ENCODE results near the gene PDZD2.

The PDZD2 gene

DNA sequence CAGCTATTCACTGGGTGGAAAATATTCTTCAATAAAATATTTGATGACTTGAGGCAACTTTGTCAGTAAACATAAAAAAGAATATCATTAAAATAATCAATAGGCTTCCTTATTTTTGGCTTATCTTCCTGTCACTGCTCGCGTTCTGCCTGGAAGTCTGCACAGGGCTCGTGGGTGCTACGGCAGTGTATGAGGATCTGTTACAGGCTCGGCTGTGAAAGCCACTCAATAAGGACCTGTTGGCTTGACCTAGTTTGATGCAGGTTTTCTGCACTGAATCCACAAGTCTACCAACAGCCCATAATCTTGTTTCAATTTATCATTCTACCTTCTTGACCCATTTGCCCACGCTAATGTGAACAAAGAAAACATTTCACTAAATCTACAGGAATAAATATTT, 97.2 kb downstream of the PDZD2 start:
- H3K27ac ChIP-seq (replicated peaks) = no peak overlapping the region
- TF ChIP-seq SPI1 (IDR thresholded peaks at IDR 0.05; ENCODE audit: borderline replicate concordance, low read depth) = no peak
- TF ChIP-seq, protein P1, sequence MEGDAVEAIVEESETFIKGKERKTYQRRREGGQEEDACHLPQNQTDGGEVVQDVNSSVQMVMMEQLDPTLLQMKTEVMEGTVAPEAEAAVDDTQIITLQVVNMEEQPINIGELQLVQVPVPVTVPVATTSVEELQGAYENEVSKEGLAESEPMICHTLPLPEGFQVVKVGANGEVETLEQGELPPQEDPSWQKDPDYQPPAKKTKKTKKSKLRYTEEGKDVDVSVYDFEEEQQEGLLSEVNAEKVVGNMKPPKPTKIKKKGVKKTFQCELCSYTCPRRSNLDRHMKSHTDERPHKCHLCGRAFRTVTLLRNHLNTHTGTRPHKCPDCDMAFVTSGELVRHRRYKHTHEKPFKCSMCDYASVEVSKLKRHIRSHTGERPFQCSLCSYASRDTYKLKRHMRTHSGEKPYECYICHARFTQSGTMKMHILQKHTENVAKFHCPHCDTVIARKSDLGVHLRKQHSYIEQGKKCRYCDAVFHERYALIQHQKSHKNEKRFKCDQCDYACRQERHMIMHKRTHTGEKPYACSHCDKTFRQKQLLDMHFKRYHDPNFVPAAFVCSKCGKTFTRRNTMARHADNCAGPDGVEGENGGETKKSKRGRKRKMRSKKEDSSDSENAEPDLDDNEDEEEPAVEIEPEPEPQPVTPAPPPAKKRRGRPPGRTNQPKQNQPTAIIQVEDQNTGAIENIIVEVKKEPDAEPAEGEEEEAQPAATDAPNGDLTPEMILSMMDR (IDR thresholded peaks at IDR 0.05; ENCODE audit: insufficient read depth, low read length) = no peak
- TF ChIP-seq POLR2AphosphoS5 (IDR thresholded peaks at IDR 0.05; ENCODE audit: low read depth) = no peak
- TF ChIP-seq, protein P2, sequence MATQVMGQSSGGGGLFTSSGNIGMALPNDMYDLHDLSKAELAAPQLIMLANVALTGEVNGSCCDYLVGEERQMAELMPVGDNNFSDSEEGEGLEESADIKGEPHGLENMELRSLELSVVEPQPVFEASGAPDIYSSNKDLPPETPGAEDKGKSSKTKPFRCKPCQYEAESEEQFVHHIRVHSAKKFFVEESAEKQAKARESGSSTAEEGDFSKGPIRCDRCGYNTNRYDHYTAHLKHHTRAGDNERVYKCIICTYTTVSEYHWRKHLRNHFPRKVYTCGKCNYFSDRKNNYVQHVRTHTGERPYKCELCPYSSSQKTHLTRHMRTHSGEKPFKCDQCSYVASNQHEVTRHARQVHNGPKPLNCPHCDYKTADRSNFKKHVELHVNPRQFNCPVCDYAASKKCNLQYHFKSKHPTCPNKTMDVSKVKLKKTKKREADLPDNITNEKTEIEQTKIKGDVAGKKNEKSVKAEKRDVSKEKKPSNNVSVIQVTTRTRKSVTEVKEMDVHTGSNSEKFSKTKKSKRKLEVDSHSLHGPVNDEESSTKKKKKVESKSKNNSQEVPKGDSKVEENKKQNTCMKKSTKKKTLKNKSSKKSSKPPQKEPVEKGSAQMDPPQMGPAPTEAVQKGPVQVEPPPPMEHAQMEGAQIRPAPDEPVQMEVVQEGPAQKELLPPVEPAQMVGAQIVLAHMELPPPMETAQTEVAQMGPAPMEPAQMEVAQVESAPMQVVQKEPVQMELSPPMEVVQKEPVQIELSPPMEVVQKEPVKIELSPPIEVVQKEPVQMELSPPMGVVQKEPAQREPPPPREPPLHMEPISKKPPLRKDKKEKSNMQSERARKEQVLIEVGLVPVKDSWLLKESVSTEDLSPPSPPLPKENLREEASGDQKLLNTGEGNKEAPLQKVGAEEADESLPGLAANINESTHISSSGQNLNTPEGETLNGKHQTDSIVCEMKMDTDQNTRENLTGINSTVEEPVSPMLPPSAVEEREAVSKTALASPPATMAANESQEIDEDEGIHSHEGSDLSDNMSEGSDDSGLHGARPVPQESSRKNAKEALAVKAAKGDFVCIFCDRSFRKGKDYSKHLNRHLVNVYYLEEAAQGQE (IDR thresholded peaks at IDR 0.05; ENCODE audit: insufficient replicate concordance, low read depth) = no peak
- TF ChIP-seq GABPA (IDR thresholded peaks at IDR 0.05; ENCODE audit: low read depth) = no peak
- DNase-seq (ENCODE audit: low read depth in 1 of 2, low spot score in 1 of 2) = no peak
- H3K4me3 ChIP-seq (replicated peaks; ENCODE audit: insufficient read depth, low read length) = no peak overlapping the region
- no peaks in the 10 kb centered on the region for H3K27me3 ChIP-seq (ENCODE audit: insufficient read depth, poor library complexity, severe bottlenecking)

DNA sequence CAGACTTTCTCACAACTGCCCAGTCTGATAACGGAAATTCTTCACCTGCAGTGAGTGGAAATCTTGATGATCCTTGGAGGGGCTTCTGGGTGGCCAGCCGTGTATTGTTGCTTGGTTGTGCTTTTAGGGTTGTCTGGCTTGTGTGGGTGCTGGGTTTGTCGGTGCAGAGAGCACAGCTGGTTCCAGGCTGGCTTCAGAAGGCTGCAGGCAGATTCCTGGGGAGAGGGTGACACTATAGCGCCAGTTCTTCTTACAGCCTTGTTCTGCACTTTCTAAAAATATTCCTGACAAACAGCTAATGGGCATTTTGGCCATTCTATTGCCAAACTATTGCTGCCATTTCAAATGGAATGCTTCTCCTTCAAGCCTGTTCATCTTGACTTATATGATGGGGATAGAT, 99.3 kb downstream of the PDZD2 start:
- TF ChIP-seq GABPA (IDR thresholded peaks at IDR 0.05; ENCODE audit: low read depth) = no peak
- TF ChIP-seq, protein P1 (IDR thresholded peaks at IDR 0.05; ENCODE audit: insufficient read depth, low read length) = no peak
- TF ChIP-seq, protein P2 (IDR thresholded peaks at IDR 0.05; ENCODE audit: insufficient replicate concordance, low read depth) = no peak
- no peak for TF ChIP-seq POLR2AphosphoS5 (IDR thresholded peaks at IDR 0.05; ENCODE audit: low read depth)
- no peak for TF ChIP-seq SPI1 (IDR thresholded peaks at IDR 0.05; ENCODE audit: borderline replicate concordance, low read depth)
- no peak overlapping the region for H3K27ac ChIP-seq (replicated peaks)
- no peak for DNase-seq (ENCODE audit: low read depth in 1 of 2, low spot score in 1 of 2)
- no peaks in the 10 kb centered on the region for H3K27me3 ChIP-seq (ENCODE audit: insufficient read depth, poor library complexity, severe bottlenecking)
- H3K4me3 ChIP-seq (replicated peaks; ENCODE audit: insufficient read depth, low read length) = no peak overlapping the region

DNA sequence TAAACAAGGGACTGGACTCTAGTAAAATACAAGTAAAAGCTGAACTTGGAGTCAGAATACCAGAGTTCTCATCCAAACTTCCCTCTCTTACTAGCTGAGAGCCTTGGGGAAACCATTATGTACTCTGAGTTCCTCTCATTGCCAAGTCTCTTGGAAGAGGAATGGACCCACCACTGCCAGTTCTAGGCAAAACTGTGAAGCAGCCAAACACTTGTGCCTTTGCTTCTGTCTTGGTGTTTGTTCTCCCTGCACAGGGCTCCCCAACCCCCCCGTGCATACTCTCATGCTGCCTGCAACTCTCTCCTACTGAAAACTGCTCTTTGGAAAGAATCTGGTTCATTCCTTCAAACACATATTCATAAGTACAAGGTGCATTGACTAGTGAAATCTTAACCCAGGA, 102.6 kb downstream of the PDZD2 start:
- TF ChIP-seq, protein P2 (IDR thresholded peaks at IDR 0.05; ENCODE audit: insufficient replicate concordance, low read depth) = no peak
- H3K27ac ChIP-seq (replicated peaks) = no peak overlapping the region
- DNase-seq (ENCODE audit: low read depth in 1 of 2, low spot score in 1 of 2) = no peak
- no peaks in the 10 kb centered on the region for H3K27me3 ChIP-seq (ENCODE audit: insufficient read depth, poor library complexity, severe bottlenecking)
- no peak overlapping the region for H3K4me3 ChIP-seq (replicated peaks; ENCODE audit: insufficient read depth, low read length)

DNA sequence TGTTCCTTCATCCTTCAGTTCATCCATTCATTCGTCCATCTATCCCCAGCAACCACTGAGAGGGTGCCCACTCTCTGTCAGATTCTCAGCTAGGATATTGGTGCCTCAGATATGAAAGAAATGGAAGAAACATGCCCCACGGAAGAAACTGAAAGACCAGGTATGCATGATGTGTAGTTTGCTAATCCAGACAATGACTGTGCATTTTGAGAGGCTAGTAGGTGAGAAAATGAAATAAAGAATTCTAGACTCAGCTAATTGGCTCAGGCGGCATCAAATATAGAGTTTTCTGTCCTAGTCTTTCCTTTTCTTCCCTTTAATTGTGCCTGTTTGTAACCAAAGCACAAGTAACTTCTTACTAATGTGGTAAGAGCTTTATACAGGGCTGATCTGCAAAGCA, 104.7 kb downstream of the PDZD2 start:
- Histone ChIP-seq H3K27ac (replicated peaks) (no peak overlapping the region), H3K4me3 (replicated peaks; ENCODE audit: insufficient read depth, low read length) (no peak overlapping the region), H3K27me3 (ENCODE audit: insufficient read depth, poor library complexity, severe bottlenecking) (no peaks in the 10 kb centered on the region)
- DNase-seq (ENCODE audit: low read depth in 1 of 2, low spot score in 1 of 2) = no peak
- TF ChIP-seq POLR2AphosphoS5 (IDR thresholded peaks at IDR 0.05; ENCODE audit: low read depth) = no peak
- TF ChIP-seq, protein P1 (IDR thresholded peaks at IDR 0.05; ENCODE audit: insufficient read depth, low read length) = no peak
- no peak for TF ChIP-seq SPI1 (IDR thresholded peaks at IDR 0.05; ENCODE audit: borderline replicate concordance, low read depth)
- TF ChIP-seq, protein P2 (IDR thresholded peaks at IDR 0.05; ENCODE audit: insufficient replicate concordance, low read depth) = no peak
- no peak for TF ChIP-seq GABPA (IDR thresholded peaks at IDR 0.05; ENCODE audit: low read depth)

Data from HL-60 (cell line).